Measurements from ENCODE around the gene CRCP. TPM values are rescaled to one million over a fixed set of nuclear protein-coding genes. Genes with fewer than 3 reads are reported as not detected.

The CRCP gene
- total and polyA plus RNA-seq, 2 experiments from 2014 or later: 36.1 to 43.4 TPM

- TF ChIP-seq ZNF462 (CRISPR knock-in tag; IDR thresholded peaks at IDR 0.05) (no peak), CREB1 (CRISPR knock-in tag; IDR thresholded peaks at IDR 0.05; ENCODE audit: low read depth) (no peak), EZH2phosphoT487 (IDR thresholded peaks at IDR 0.05; ENCODE audit: unreplicated experiment) (no peak)
- TF ChIP-seq, protein P1, sequence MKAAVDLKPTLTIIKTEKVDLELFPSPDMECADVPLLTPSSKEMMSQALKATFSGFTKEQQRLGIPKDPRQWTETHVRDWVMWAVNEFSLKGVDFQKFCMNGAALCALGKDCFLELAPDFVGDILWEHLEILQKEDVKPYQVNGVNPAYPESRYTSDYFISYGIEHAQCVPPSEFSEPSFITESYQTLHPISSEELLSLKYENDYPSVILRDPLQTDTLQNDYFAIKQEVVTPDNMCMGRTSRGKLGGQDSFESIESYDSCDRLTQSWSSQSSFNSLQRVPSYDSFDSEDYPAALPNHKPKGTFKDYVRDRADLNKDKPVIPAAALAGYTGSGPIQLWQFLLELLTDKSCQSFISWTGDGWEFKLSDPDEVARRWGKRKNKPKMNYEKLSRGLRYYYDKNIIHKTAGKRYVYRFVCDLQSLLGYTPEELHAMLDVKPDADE (IDR thresholded peaks at IDR 0.05): no peak
- TF ChIP-seq, protein P2, sequence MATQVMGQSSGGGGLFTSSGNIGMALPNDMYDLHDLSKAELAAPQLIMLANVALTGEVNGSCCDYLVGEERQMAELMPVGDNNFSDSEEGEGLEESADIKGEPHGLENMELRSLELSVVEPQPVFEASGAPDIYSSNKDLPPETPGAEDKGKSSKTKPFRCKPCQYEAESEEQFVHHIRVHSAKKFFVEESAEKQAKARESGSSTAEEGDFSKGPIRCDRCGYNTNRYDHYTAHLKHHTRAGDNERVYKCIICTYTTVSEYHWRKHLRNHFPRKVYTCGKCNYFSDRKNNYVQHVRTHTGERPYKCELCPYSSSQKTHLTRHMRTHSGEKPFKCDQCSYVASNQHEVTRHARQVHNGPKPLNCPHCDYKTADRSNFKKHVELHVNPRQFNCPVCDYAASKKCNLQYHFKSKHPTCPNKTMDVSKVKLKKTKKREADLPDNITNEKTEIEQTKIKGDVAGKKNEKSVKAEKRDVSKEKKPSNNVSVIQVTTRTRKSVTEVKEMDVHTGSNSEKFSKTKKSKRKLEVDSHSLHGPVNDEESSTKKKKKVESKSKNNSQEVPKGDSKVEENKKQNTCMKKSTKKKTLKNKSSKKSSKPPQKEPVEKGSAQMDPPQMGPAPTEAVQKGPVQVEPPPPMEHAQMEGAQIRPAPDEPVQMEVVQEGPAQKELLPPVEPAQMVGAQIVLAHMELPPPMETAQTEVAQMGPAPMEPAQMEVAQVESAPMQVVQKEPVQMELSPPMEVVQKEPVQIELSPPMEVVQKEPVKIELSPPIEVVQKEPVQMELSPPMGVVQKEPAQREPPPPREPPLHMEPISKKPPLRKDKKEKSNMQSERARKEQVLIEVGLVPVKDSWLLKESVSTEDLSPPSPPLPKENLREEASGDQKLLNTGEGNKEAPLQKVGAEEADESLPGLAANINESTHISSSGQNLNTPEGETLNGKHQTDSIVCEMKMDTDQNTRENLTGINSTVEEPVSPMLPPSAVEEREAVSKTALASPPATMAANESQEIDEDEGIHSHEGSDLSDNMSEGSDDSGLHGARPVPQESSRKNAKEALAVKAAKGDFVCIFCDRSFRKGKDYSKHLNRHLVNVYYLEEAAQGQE (IDR thresholded peaks at IDR 0.05; ENCODE audit: unreplicated experiment): no peak
Observed at GRCh38 chr7:66163186-66163610, 48.6 kb downstream of the CRCP start (continued).
